GM12878 (cell line): Measurements from ENCODE around the gene LENEP. TPM values are rescaled to one million over a fixed set of nuclear protein-coding genes. Genes with fewer than 3 reads are reported as not detected.
A peak's percentile ranks its signal among the peaks of the same experiment; 100 is the strongest.

Experiments used
- ASH2L ChIP-seq: fragments of 300-600, 200-600 bp; sonication (generic); IDR thresholded peaks from 2 replicates; pipeline ENCODE4 v1.6.1; 2017; ENCODE audit warnings: low read depth, mild to moderate bottlenecking, borderline replicate concordance
- CEBPZ ChIP-seq: fragments of 150-350 bp; IDR thresholded peaks from 2 replicates; pipeline ENCODE4 v1.6.1; 2016; ENCODE audit warnings: low read depth, low read length
- EP300 ChIP-seq, 2 experiments: fragments of 150-350 bp in 1 of 2; IDR thresholded peaks; 2 replicates each; pipeline ENCODE4 v1.6.1; 2011 to 2012; ENCODE audit warnings: low read depth in 2 of 2, low read length in 2 of 2, borderline replicate concordance in 1 of 2, improper control_type of control experiment in 1 of 2, inconsistent platforms in 1 of 2; ENCODE audit not compliant: control insufficient read depth in 1 of 2
- ESRRA ChIP-seq: IDR thresholded peaks from 2 replicates; pipeline ENCODE4 v1.6.1; 2012; ENCODE audit warnings: mild to moderate bottlenecking, low read length, improper control_type of control experiment
- GATAD2B ChIP-seq: fragments of 450-650 bp; conservative IDR thresholded peaks from 2 replicates; pipeline ENCODE4 v1.6.1; 2017; ENCODE audit warnings: low read depth, mild to moderate bottlenecking, moderate library complexity
- IRF5 ChIP-seq: fragments of 450-650 bp; IDR thresholded peaks from 2 replicates; pipeline ENCODE4 v1.6.1; 2017; ENCODE audit warnings: borderline replicate concordance
- MEF2A ChIP-seq: IDR thresholded peaks from 2 replicates; pipeline ENCODE4 v1.6.1; 2011; ENCODE audit warnings: low read depth, mild to moderate bottlenecking, low read length, moderate library complexity; ENCODE audit not compliant: insufficient read depth
- MLLT1 ChIP-seq: fragments of 450-650 bp; IDR thresholded peaks from 2 replicates; pipeline ENCODE4 v1.6.1; 2016; ENCODE audit warnings: mild to moderate bottlenecking
- MTA2 ChIP-seq: fragments of 450-650 bp; IDR thresholded peaks from 2 replicates; pipeline ENCODE4 v1.6.1; 2016; ENCODE audit warnings: low read depth, mild to moderate bottlenecking, moderate library complexity
- MXI1 ChIP-seq: fragments of 150-350 bp; IDR thresholded peaks from 2 replicates; pipeline ENCODE4 v1.6.1; 2011; ENCODE audit warnings: low read depth, mild to moderate bottlenecking, inconsistent platforms, low read length, improper control_type of control experiment
- NFXL1 ChIP-seq: fragments of 450-650 bp; IDR thresholded peaks from 2 replicates; pipeline ENCODE4 v1.6.1; 2017; ENCODE audit warnings: antibody characterized with exemption, mild to moderate bottlenecking, borderline replicate concordance
- PKNOX1 ChIP-seq: fragments of 450-650 bp; IDR thresholded peaks from 2 replicates; pipeline ENCODE4 v1.6.1; 2016; ENCODE audit warnings: mild to moderate bottlenecking
- POLR2AphosphoS5 ChIP-seq: IDR thresholded peaks from 2 replicates; pipeline ENCODE4 v1.6.1; 2011; ENCODE audit warnings: mild to moderate bottlenecking, low read length, inconsistent platforms
- RAD51 ChIP-seq: fragments of 450-650 bp; IDR thresholded peaks from 2 replicates; pipeline ENCODE4 v1.6.1; 2016; ENCODE audit warnings: moderate library complexity, mild to moderate bottlenecking, inconsistent platforms
- TBL1XR1 ChIP-seq: IDR thresholded peaks from 2 replicates; pipeline ENCODE4 v1.6.1; 2012; ENCODE audit warnings: low read depth, low read length, improper control_type of control experiment
- YBX1 ChIP-seq: fragments of 450-650 bp; IDR thresholded peaks from 2 replicates; pipeline ENCODE4 v1.6.1; 2016; ENCODE audit warnings: antibody characterized with exemption
- ZBTB4 ChIP-seq: fragments of 450-650 bp; formaldehyde crosslinking; IDR thresholded peaks from 2 replicates; pipeline ENCODE4 v1.4.0; 2022; ENCODE audit warnings: mild to moderate bottlenecking, moderate library complexity
- polyA plus RNA-seq, 11 experiments: library from polyadenylated mRNA; depleted of rRNA in 4 of 11; unstranded in 6 of 11; stranded (reverse) in 5 of 11; fragments of >200 nt; fragmentation: Nextera tagmentation in 4 of 11; fragmentation: Illumina TruSeq in 1 of 11; extraction: Ambion mirVana in 4 of 11; extraction: Trizol in 1 of 11; gene quantifications; 1 replicate in 1 of 11; 2 replicates in 10 of 11; pipeline versions ENCODE4 v1.2.1 to v1.2.3, GENCODE V29; 2011 to 2016; ENCODE audit warnings: inconsistent platforms in 2 of 11, missing spikeins in 2 of 11, low read depth in 1 of 11
- total RNA-seq, 4 experiments: library from RNA; depleted of rRNA in 3 of 4; stranded (reverse); fragments of >200 nt in 3 of 4; fragmentation: Illumina TruSeq in 1 of 4; extraction: Trizol in 1 of 4; gene quantifications; 2 replicates each; pipeline versions ENCODE4 v1.2.1 to v1.2.3, GENCODE V29; 2013 to 2021

The LENEP gene
- total and polyA plus RNA-seq, 10 of the 15 experiments (the other 5 are each of a cell fraction or from before 2014, with no cell fraction given): 0.27 to 1.1 (median 0.64) TPM; not detected in 7

- TF ChIP-seq TBL1XR1 (no peak), RAD51 (no peak), YBX1 (no peak), PKNOX1 (no peak), ESRRA (no peak), MEF2A (no peak), ASH2L (peak; percentile 60; the same call in 1 of the 2 replicates), ZBTB4 (no peak), MLLT1 (no peak), MTA2 (no peak), NFXL1 (no peak), MXI1 (peak; percentile 61), POLR2AphosphoS5 (peak; percentile 81; the same call in 1 of the 2 replicates), IRF5 (no peak), EP300 (IDR thresholded peaks at IDR 0.05; ENCODE audit: borderline replicate concordance in 1 of 2, control insufficient read depth in 1 of 2, low read depth in 2 of 2, low read length in 2 of 2) (no peak), CEBPZ (no peak), GATAD2B (peak; percentile 89; the same call in 1 of the 2 replicates)
Observed at GRCh38 chr1:154961207-154962155, 31.9 kb upstream of the LENEP start, which contains the start of gene PYGO2 (continued).
